ENCODE measurements around the gene KLHL6.
"Not testable (repeated sequence)": the region's sequence is repeated elsewhere in the genome, so short reads cannot be mapped to it uniquely, and the experiment has no call there.

KLHL6 gene

DNA sequence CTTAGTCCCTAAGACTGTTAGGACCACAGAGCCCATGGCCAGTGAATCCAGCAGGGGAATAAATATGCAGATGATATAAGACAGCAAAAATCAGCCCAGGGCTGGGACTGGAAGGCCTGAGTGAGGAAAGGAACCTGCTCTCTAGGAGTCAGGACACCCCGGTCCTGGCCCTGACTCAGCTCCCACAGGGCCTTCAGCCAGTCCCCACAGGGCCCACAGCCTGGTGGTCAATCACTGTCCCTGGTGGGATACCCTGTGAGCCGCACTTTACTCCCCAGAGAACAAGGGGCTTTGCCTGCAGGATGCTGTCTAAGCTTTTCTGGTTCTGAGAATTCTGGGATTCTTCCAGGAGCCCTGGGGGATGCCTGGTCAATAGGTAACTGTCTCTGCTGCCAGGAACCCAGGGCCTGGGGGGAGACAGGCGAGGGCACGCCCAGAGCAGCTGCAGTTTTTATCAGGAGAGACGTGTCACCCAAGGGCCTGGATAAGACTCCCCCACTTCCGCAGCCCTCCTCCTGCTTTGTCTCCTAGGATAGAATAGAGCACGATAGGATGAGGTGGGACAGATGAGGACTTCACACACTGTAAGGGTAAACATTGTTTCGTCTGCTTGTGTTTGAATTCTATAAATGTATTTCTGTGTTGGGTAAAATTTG is 77.6 kb downstream of the KLHL6 start:
- DNase-seq: no peak

DNA sequence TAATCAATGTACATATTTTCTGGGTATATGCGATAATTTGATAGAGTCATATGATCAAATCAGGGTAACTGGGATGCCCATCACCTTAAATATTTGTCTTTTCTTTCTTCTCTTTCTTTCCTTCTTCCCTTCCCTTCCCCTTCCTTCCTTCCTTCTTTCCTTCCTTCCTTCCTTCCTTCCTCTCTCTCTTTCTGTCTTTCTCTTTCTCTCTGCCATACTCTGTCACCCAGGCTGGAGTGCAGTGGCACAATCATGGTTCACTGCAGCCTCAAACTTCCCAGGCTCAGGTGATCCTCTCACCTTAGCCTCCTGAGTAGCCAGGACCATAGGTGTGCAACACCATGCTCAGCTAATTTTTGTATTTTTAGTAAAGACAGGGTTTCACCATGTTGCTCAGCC is 79.7 kb downstream of the KLHL6 start:
- DNase-seq: not testable (repeated sequence)

DNA sequence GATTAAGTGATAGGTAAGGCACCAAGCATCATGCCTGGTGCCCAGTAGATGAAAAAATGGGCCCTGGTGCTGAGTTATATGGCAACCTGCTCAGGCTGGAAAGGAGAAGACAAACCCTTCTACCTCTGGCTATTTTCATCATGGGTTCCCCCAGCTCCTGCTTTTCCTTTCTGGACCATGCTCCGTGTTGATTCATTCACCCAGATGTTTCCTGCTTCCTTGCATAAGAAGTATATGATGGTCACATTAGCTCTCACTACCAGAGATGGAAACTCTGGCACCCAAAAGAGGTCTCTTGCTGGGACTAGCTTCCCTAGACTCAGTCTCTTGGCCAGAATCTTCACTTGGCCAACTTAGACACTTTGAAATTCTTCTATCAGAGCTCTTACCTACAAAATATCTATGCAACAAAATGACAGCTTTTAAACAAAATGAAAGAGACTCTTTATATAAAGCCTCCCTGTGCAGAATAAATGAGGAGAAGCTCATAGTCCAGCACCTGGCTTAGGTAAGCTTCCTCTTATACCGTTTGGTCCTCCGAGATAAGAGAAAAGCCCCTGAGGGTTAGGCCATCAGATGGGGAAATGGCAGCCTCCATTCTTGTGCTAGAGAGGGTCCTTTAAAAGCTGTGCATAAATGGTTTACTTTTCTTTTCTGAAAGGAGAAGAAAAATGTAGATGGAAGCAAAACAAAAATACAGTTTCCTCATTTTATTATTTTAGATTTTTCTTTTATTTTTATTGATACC is 80.3 kb downstream of the KLHL6 start:
- DNase-seq: no peak

DNA sequence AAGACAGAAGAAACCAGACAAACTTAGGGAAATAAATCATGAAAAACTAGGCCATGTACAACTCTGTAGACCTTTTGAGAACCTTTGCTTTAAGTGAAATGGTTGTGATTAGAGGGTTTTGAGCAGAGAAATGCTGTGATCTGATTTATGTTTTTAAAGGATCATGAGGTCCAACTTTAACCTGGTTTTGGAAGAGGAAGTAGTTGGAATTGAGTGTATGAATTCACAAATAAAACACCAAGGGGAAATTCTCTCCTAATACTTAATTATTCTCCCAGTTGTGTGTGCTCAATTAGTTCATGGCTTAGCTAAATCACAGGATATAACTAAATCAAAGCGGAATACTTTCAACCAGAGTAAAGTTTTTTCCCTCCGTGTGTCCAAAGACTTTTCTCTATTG is 81.5 kb downstream of the KLHL6 start:
- no peak for DNase-seq

DNA sequence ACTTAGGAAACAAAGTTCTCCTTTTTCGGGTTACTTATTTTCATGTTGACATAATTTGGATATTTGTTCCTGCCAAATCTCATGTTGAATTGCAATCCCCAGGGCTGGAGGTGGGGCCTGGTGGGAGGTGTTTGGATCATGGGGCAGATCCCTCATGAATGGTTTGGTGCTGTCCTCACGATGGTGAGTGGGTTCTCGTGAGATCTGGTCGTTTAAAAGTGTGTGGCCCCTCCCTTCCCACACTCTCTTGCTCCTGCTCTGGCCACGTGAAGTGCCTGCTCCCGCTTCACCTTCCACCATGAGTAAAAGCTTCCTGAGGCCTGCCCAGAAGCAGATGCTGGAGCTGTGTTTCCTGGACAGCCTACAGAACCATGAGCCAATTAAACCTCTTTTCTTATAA is 83.4 kb downstream of the KLHL6 start:
- DNase-seq: no peak

DNA sequence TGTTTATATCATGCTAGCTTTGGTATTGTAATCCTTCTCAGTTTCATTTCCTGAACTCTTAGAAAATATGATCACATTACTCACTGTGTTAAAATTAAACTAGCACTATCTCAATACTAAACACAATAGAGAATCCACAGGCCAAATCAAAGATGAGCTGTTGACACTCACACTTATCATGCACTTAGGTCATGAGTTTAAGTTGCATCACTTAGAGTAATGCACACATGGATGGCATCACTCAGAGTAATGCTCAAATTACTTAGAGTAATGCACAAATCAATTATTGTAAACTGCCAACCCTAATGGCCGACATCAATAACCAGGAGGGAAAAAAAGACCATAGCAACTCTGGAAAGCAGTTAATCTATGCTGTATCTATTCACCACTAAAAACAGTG is 87.1 kb downstream of the KLHL6 start:
- DNase-seq: no peak

DNA sequence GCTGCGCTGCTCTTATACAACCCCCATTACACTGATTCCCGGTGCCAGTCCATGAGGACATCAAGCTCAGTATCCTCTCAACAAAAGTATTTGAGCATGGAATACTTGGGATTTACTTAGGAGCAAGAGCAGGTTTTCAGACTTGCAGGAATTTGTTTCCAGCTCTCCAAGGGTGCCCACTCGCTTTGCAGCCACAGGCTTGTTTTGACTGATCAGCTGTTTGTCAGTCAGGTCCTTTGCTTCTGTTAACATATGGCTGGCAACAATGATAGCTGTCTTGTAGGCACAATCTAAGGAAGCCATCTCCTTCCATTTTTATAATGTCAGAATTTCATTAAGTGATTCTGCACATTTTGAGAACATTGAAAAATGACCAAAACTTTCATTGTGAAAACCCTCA is 88.9 kb downstream of the KLHL6 start:
- no peak for DNase-seq

DNA sequence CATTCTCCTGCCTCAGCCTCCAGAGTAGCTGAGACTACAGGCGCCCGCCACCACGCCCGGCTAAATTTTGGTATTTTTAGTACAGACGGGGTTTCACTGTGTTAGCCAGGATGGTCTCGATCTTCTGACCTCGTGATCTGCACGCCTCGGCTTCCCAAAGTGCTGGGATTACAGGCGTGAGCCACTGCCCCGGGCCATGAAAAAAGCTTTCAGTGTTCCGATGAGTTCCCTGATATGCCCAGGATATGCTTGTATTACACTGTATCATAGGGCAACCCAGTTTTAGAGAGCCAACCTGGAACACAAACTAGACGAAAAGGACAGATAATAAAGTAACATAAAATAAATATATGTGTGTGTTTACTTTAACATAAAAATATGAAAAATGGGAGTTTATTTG is 89.8 kb downstream of the KLHL6 start:
- not testable (repeated sequence) for DNase-seq

DNA sequence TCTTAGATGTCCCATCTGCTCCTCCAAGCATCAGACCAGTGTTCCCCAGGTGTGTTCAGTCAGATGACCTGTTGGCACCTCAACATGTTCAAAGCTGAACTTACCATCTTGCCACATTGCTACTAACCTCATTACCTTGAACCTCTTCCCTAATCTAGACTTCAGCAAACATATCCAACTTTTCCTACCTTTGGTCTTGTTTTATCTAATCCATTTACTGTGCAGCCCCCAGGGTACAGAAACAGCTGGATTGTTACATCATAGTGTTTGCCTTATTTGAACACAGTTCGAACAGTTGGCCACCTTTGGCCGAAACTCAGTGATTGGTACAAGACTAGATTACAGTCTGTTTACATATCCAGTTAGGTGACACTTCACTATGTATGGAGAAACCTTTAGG is 91.0 kb downstream of the KLHL6 start:
- DNase-seq: no peak

DNA sequence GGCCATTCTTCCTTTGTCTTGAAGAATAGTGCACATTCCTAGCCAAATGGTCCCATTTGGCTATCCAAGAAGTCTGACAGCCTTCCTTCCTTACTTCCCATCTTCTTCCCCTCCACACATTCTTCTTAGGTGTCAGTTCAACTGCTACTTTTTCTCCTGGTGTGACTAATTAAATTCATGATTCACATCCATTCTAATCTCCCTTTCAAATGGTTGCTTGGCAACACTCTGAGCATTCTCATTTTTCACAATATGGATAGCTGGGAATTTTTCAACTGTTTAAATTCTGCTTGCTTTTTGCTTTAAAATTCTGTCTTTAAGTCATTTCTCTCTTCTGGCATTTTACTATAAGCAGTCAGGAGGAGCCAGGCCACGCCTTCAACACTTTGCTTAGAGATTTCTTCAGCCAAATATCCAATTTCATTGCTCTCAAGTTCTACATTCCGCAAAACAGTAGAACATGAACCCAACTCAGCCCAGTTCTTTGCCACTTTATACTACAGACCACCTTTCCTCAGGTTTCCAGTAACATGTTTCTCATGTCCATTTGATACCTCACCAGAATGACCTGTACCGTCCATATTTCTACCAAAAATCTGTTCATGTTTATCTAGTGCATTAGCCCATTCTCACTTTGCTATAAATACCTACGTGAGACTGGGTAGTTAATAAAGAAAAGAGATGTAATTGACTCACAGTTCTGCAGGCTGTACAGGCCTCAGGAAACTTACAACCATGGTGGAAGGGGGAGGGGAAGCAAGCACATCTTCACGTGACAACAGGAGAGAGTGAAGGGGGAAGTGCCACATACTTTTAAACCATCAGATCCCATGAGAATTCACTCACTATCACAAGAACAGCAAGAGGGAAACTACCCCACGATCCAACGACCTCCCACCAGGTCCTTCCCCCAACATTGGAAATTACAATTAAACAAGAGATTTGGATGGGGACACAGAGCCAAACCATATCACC is 95.1 kb downstream of the KLHL6 start:
- DNase-seq: no peak

DNA sequence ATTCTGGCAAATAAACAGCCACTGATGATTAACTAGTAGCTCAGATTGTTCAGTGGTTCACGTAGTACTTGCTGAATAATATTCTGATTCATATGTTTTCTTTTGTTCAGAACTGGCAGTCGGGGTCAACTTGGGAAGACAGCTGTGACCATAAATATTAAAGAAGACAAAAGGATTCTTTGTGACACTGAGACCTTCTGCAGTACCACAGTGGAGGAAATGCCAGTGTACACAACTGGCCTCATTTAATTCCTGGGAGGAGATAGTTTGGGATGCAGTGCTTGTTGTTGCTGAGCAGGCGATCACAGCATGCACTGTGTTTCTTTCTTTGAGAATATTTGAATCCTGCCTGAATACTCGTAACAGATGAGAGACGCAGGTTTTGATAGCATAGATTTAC is 100.4 kb downstream of the KLHL6 start:
- no peak for DNase-seq

DNA sequence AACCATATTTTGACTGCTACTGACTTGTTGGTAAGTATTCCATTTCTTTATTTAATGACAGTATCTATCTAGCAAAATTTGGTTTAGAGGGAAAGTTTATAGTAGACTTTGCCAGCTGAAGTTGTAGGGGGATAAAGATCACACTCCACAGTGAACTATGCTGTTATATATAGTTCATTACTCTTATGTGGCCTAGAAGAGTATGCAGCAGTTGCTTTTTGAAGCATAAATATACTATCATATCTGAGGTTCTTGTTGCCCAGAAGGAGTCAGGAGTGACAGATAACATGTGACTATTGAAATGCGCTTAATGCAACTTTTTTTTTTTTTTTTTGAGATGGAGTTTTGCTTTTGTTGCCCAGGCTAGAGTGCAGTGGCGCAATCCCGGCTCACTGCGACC is 101.4 kb downstream of the KLHL6 start:
- DNase-seq: no peak

DNA sequence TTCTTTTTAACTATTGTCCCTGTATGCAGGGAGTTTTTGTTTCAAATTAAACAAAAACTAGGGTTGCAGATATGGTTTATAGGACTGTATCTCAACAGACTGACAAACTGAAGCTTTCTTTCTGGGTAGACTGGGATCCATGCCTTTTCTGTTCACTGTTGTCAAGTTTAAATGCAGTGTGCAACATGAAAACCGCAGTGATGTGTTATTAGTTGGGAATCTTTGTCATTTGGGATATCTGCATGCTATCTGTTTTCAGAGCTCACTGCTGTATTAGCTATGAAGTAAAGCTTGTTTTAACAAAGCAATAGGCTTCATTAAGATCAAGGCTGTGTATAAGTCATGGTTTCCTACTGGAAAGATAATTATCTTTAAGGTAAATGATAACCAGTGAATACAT is 105.7 kb downstream of the KLHL6 start:
- no peak for DNase-seq

DNA sequence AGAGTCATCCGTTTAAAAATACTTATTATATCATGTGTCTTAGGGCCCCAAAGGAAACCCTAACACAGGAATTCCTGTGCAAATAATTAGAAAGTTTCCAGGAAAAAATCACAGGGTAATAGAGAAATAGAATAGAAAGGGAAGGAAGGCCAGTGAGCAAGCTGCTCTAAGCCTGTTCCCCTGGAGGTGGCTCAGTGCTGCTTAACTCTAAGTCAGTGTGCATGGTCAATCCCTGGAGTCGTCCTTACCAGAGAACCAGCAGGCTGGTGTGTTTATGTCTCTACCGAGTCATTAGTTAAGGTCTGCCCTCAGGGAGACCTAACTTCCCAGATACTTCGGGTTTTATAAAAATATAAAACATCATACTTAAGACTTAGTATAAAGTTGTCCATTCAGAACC is 106.1 kb downstream of the KLHL6 start:
- no peak for DNase-seq

DNA sequence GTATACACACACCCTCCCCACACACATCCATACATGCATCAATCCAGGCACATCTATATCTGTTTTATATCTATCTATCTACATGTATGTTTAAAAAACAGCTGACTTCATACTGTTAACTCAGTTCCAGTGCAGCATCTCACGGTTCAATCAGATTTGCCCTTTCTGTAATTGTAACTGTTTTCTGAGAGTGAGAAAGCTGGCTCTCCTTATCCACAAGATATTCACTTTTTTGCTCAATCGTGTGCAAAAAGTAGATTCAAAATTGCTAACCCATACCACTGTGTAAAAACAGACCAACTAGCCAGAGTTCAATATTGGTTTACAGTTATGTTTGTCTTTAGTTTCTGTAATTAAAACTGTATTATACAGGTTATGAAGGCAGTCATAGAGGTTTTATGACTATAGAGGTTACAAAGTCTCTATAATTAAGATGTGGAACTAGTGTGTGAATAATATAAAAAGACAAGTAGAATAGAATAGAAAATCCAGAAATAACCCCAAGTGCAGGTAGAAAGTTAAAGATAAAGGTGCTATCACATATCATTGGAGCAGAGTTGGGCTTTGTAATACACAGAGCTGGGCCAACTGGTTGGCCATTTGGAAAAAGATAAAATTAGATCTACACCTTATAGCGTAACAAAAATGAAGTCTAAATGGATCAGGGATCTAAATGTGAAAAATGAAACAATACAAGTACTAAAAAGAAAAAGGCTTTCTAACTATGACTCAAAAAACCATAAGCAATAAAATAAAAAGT is 107.0 kb downstream of the KLHL6 start:
- DNase-seq: no peak

DNA sequence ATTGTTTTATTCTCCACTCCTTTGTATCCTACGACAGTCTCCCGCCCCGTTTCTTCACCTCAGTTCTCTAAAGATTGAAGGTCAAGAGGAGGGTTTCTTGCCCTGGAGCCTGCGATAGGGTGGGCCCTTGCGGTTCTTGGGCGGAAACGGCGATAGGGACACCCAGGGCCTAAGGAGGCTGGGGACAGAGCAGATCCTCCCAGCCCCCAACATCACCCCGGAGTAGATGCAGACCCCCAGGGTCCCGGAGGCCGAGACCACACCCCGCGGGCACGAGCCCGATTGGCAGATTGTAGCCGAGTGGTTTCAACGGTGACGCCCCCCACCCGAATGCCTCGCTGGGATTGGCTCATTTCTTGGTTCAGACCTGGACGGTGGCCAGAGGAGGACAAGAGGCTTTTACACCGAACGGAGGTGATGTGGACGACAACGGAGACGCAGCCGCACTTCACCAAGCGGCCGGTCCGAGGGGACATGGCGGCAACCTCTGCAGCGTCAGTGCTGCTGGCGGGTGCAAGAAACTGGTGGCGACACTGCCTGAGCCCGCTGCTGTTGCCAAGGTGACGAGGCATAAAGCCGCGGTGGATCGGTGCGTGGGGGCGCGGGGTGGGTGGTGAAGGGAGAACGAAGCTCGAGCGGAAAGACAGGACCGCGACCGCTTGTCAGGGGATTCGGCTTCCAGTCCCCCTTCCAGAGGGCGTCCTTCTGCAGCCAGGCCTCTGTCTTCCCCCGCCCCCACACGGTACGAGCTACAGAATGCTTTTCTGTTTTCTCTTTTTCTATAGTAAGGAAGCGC is 108.1 kb downstream of the KLHL6 start:
- no peak for DNase-seq

DNA sequence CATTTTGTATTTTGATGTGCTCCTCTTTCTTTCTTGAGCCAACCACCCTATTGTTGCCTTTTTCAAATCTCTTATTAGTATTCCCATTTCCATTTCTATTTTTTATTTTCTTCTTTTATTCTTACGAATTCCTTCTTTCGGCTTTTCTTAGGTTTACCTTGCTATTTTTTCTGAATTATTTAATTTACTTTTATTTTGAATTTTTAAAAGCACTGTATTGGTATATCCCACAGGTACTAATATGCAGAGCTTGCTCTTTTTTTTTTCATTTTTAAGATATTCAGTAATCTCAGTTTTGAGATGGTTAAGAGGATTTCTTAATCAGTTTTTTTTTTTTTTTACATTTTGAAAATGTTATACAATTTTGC is 108.7 kb downstream of the KLHL6 start:
- no peak for DNase-seq

DNA sequence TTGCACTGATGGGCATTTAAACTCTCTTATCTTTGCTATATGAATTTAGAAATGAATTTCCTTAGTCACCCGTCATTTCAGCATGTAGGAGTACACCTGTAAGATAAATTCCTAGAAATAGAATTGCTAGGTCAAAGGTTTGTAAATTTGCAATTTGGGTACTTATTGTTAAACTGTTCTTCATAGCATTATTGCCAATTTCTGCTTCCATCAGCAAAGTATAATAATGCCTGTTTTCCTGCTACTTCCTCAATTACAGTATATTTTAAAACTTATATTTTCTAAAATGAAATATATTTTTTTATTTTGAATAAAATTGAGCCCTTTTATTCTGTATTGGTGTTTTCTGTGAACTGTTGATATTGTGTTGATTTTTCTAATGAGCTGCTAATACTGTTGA is 110.8 kb downstream of the KLHL6 start:
- DNase-seq: no peak

DNA sequence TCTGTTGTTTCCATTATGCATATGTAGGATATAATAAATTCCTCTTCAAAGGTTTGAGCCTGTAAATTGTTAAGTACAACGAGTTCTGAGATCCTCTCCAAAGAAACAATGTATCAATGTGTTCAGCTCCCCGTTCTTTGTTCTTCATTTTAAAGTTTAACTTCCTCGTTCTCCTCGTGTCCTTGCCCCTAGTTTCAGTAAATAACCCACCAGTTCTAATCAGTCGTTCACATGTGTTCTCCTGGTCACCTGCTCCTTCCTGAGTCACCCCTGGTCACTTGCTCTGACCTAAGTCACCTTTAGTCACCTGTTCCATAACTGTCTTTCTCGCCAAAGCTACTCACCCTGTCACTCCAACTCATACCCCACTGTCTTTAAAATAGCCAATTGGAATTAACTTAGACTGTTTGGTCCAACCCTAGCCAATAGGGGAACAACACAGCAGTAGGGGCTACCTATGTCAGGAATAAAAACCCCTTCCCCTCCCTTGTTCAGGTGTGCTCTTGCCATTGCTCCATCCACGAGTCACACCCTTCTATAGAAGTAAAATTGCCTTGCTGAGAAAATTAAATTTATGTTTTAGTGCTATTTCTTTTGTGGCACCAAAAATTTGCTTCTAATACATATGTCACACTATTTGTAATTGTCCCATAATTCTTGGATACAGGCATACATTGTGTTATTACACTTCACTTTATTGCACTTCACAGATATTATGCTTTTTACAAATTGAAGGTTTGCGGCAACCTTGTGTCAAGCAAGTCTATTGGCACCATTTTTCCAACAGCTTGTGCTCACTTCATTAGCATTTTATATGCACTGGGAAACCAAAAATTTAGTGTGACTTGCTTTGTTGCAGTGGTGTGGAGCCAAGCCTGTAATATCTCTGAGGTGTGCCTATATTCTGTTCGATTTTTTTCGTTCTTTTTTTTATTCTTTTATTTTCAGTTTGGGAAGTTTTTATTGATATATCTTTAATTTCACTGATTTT is 111.8 kb downstream of the KLHL6 start:
- no peak for DNase-seq

DNA sequence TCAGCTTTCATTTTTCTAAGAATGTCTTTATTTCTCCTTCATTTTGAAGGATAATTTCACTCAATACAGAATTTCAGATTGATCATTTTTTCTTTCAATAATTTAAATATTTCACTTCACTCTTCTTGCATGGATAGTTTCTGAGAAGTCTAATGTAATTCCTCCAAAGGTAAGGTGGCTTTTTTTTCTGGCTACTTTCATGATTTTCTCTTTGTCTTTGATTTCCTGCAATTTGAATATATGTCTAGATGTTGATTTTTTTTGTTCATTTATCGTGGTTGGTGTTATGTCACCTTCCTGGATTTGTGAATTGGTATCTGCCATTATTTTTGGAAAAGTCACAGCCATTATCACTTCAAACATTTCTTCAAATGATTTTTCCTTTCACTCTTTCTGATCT is 112.5 kb downstream of the KLHL6 start:
- DNase-seq: no peak

DNA sequence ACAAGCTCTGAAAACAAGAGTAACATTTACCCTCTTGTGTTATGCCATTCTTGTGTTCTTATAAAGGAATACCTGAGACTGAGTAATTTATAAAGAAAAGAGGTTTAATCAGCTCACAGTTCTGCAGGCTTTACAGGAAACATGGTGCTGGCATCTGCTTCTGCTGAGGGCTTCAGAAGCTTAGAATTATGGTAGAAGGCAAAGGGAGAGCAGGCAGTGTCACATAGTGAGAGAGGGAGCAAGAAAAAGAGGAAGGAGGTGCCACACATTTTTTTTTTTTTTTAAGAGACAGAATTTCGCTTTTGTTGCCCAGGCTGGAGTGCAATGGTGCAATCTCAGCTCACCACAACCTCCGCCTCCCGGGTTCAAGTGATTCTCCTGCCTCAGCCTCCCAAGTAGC is 115.0 kb downstream of the KLHL6 start:
- DNase-seq: not testable (repeated sequence)
